Umbilical cord (tissue), 2 donors: Measurements from ENCODE around the gene MCM5. TPM values are rescaled to one million over a fixed set of nuclear protein-coding genes. Genes with fewer than 3 reads are reported as not detected.

ENCODE experiments used
- DNase-seq: peaks from one replicate; pipeline ENCODE4 v3.0.0-alpha.2; 2015; ENCODE audit warnings: low spot score
- total RNA-seq: library from RNA; depleted of rRNA; stranded (reverse); fragments of >200 nt; gene quantifications from one replicate; pipeline ENCODE4 v1.2.3, GENCODE V29; 2014; ENCODE audit warnings: low replicate concordance; ENCODE audit not compliant: insufficient read depth

MCM5 gene
- total RNA-seq, 1 donor from 2014 or later: 16.4 TPM

GRCh38 chr22:35403356-35403755, 3.4 kb downstream of the MCM5 start:
- DNase-seq: no peak

GRCh38 chr22:35404176-35404575, 4.2 kb downstream of the MCM5 start:
- DNase-seq: no peak

GRCh38 chr22:35406443-35406842, 6.5 kb downstream of the MCM5 start:
- DNase-seq: no peak

- no peak for DNase-seq
These were observed 7.4 kb downstream of the MCM5 start for GRCh38 chr22:35407362-35407761.

GRCh38 chr22:35409783-35410662, 10.1 kb downstream of the MCM5 start:
- peak; percentile 47 for DNase-seq

- no peak for DNase-seq
These were observed 10.7 kb downstream of the MCM5 start for GRCh38 chr22:35410663-35411034.

- no peak for DNase-seq
These were observed 11.2 kb downstream of the MCM5 start for GRCh38 chr22:35411102-35411501.

- DNase-seq: no peak
These were observed 13.7 kb downstream of the MCM5 start for GRCh38 chr22:35413624-35414023.

- DNase-seq: no peak
These were observed 17.7 kb downstream of the MCM5 start for GRCh38 chr22:35417606-35418005.

GRCh38 chr22:35418088-35418487, 18.1 kb downstream of the MCM5 start:
- no peak for DNase-seq

GRCh38 chr22:35418731-35419130, 18.8 kb downstream of the MCM5 start:
- DNase-seq: no peak

- no peak for DNase-seq
These were observed 19.8 kb downstream of the MCM5 start for GRCh38 chr22:35419756-35420155.

- DNase-seq: no peak
These were observed 21.2 kb downstream of the MCM5 start for GRCh38 chr22:35421121-35421520.

GRCh38 chr22:35422145-35422544, 22.2 kb downstream of the MCM5 start:
- DNase-seq: no peak

GRCh38 chr22:35422936-35423335, 23.0 kb downstream of the MCM5 start:
- DNase-seq: no peak

GRCh38 chr22:35424081-35424480, 24.1 kb downstream of the MCM5 start:
- no peak for DNase-seq

GRCh38 chr22:35424761-35425160, 24.8 kb downstream of the MCM5 start:
- no peak for DNase-seq

GRCh38 chr22:35425546-35425945, 25.6 kb downstream of the MCM5 start:
- DNase-seq: no peak

GRCh38 chr22:35425971-35426800, 26.2 kb downstream of the MCM5 start:
- no peak for DNase-seq

- no peak for DNase-seq
These were observed 26.8 kb downstream of the MCM5 start for GRCh38 chr22:35426801-35427140.

GRCh38 chr22:35430897-35431322, 31.0 kb downstream of the MCM5 start:
- DNase-seq: peak; percentile 93

- DNase-seq: no peak
These were observed 31.7 kb downstream of the MCM5 start for GRCh38 chr22:35431483-35432227.
